Stimulated activated CD4-positive, alpha-beta T cell treated with anti-CD3 and anti-CD28 coated beads, Interleukin-2, amount 100 ng/mL, for 4 hours (primary cell): ENCODE data around the gene CADPS.

Source experiments
- DNase-seq: peaks from one replicate; pipeline ENCODE4 v3.0.0-alpha.2; 2020; ENCODE audit warnings: low read depth

The CADPS gene

DNA sequence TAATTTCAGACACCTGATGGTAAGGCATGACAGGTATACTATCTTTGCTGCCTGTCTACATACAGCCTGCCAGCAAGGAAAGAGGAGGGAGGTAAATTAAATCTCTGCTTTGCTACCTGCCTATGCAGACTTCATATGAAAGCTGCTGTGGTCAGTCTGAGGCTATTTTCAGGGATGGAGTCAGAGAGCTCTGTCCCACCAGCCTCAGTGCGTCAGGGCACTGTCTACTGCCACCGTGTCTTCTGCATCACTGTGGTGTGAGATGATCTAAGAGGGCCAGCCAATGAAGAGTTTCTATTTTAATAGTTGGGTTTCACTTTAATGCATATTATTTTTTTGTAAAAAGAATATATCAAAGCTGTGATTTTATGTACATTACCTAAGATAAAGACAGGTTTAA, 125.6 kb downstream of the CADPS start:
- DNase-seq: no peak

DNA sequence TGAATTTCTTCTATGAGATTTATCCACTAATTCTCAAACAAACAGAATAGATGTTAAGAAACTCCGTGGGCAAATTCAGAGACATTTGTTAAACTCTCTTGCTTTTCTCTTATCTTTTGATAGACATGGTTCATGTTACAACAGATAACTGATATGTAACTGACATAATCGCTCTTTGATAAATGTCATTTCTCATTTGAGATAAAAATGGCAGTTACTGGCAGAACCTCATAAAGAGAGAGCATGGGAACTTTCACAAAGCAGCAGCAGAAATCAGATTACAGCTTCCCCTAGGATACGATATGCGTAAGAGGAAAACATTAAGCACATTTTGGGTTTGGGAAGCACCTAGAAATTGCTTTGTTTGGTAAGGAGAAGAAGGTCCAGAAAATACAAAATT, 126.1 kb downstream of the CADPS start:
- DNase-seq: no peak

DNA sequence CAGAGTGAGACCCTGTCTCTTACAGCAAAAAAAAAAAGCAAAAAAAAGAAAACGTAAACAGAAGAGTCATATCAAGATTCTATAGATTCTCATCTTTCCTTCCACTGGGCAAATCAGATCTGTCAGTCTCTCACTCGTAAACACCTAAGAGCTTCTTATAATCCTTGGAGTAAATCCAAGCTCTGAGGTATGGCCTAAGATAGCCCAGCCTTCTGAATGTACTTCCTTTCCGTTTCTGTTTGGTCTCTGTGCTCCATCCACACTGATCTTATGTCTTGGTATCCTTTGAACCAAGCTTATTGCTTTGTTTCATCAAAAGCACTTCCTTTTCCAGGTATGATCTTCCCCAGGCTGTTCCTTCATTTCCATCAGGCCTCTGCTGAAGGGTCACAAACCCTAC, 137.8 kb downstream of the CADPS start:
- no peak for DNase-seq

DNA sequence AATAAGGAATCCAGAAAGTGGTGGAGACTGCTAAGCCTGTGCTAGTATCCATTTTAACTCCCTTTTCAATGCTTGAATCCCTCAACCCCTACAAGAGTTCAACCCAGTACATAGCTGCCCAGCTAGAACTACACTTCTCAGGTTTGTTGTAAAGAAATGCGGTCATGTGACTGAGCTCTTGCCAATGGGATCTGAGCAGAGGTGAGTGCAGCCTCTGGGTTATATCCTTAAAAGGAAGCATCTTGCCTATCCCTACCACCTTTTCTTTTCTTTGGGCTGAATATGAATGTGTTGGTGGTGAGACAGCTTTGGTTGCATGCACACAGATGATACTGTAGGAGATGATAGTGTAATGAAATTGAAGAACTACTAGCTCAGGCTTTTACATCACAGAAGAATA, 139.7 kb downstream of the CADPS start:
- DNase-seq: no peak

DNA sequence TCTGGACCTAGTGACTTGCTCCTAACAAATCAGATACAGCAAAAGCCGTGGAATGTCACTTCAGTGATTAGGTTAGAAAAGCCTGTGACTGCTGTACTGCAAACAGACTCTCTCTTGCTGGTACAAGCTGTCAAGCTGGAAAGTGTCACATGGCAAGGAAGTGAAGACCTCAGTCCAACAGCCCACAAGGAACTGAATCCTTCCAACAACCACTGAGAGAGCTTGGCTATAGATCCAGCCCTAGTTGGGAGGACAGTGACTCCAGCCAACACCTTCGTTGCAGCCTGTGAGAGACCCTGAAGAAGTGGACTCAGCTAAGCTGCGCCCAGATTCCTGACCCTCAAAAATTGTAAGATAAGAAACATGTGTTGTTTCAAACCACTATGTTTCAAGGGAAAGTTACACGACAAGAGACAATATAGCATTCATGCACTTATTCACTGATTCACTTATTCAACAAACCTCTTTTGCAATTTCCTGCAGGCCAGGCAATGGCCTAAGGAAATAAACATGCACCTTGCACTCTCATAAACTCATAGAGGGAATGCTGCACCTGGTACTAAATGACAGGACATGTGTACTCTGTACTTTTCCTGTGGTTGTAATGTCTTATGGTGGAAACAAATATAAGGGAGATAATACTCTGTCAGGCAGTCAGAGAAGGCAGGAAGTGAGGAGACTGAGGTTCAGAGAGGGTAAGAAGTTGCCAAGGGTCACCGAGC, 142.9 kb downstream of the CADPS start:
- DNase-seq: no peak

DNA sequence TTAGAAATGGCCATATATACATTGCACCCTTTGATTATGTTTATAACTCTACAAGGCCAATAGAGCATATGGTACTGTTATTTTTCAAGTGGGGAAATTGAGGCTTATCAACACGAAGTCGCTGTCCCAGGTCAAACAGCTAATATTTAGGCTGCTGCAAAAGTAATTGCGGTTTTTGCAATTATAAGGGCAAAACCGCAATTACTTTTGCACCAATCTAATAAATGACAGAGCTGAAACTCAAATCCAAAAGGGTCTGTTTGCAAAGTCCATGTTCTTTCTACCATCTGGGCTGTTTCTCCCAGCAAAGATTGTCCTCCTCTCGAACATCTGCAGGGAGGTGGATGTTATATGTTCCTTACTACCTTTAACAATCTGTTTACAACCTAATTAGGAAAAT, 147.2 kb downstream of the CADPS start:
- DNase-seq: no peak

DNA sequence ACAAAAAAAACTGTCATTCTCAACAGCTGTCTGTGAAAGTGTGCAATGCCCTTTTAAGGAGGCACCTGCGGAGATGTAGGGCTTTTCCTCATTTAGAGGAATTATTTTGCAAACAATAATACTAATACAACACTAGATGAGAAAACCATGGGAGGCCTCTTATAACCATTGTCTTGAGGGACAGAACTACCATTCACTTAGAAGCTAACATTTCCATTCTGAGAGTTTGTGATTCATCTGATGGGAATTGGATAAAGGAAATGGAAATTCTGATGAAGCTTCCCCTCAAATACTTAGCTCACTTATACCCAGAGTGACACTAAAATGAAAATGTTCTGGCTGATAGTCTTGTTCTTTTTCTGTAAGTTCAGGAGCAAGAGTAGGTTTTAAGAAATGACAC, 147.7 kb downstream of the CADPS start:
- DNase-seq: no peak

DNA sequence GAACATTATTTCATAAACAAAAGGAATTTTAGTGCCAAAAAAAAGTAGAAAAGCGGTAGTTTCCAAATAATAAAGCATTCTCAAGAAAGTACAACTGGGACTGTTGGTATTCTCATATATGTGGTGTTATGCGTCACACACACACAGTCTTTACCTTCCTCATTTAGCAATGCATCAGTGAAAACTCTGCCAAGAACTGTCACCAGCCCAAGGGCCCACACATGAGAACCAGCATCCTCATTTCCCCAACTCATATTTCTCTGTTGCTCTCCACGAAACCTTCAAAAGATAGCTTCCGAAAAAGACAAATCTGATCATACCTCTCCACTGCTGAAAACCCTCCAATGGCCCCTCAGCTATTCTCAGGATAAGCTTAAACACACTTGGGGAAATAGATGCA, 150.7 kb downstream of the CADPS start:
- DNase-seq: no peak

DNA sequence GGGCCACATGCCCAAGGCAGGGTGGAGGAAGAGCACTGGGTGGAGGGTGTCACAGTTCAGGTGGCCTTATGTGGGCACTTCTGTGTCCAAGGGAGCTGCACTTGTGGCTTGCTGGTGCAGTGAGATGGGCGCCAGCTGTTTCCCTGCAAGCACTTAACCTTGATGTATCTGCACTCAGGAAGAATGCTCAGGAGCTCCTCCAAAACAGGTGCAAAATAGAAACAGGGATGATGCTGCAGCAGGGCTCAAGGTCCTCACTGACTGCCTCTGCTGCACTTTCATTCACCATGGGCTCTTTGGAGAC, 151.3 kb downstream of the CADPS start:
- no peak for DNase-seq

DNA sequence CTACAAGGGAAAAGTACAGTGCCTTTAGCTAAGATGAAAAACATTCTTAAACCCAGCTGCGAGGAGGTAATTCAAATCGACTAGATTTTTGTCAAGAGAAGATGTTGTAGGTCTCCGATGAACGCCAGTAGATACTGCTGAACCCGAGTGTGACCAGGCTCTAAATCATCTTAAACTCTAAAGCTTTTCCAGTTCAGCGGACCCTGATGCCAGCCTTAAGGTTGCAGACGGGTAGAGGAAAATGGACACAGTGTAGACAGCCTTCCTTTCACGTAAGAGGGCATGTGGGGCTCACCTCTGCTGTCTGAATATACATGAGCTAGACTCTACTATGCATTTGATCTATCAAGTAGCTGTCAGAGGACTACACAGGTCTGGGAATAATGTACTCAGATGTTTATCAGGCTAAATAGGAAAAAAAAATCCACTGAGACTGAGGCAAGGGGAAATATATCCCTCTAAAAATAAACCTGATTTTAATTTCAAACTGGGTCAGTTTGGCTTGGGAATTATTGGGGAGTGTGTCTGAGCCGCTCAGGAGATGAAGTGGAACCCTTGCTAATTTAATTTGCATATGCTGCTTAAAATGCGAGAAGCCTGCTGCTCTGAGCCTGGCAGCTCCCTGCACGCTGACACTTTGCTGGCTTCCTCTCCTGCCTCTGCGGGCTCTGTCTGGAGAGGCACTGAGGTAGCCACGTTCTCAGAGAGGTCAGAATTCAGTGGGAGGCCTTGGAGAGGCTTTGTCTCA, 151.9 kb downstream of the CADPS start:
- no peak for DNase-seq

DNA sequence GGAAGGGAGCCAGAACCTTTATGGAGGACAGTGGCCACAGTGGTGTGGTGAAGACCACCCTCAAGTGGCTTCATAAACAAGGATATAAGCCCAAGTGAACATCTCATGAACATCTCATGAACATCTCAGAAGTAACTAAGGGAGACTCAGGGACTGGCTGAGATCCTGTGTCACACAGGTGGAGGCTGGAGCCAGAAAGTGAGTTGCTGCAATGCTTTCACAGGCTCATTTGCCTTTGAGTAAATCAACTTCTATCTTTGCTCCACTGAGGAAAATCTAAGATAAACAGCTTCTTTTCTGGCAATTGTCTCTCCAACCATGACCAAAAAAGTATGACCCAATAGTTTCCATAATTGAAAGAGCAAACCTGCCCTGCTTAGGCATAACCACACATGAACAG, 152.9 kb downstream of the CADPS start:
- DNase-seq: no peak

DNA sequence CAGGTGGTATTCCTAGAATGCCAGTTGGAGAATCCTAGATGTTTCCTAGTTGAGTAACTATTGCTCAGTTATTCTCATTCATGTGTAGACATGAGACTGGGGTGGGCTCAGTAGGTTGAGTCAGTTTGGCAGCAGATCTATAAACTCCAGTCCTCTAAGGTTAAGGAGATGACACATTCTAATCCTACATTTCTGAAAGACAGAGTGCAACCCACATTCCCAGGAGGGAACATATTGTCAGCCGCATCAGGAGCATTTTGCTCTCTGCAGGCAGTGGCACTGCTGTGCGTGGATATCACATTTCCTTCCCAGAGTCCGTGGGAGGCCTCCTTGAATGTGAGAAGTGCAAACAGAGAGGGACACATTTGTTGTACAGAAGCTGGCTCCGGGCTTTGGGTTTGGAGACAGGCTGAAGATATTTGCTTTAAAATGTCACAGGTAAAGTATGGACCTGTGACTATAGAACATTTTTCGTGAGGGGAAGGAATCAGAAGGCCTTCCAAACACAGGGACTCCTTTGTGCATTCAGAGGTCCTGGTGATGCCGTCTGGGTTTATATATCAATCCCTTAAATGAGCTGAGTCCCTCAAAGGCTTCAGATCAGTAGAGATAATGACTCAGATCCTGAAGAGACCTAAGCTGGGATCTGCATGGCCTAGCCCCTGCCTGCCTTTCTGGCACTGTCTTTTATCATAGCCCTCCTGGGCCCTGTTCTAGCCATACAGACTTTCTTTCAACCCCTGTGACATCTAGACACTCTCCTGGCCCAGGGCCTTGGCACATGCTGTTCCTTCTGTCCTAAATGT, 156.5 kb downstream of the CADPS start:
- DNase-seq: no peak

DNA sequence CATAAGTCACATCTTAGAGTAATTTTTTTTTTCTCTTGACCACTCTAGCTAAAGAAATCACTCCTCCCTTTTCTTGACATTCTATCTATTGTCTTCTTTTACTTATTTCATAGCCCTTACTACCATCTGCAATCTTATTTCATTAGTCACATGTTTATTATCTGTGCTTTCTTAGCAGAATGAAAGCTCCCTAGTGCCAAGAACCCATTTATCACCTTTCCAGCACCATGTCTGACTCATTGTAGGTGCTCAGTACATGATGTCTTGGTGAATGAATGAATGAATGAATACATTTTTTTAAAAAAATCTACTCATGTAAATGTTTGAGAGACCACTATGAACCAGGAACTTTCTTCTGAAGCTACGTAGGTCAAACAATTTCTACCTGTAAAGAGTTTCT, 157.2 kb downstream of the CADPS start:
- DNase-seq: no peak

DNA sequence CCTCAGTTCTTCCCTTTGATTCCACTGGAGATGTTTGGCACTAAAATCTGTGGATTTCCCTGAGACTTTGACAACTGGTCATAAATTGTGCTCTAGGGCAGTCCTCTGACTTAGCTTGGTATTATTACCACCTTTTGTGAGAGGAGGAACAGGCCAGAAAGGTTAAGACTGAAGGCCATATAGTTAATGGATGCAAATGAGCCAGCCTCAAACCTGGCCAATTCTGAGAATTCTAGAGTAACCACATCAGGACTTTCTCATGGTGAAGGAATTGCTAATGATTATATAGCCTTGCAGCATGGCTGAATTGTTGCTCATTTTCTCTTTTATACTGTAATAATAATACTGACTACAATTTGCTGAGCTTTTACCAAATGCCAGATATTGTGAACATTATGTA, 162.5 kb downstream of the CADPS start:
- no peak for DNase-seq

DNA sequence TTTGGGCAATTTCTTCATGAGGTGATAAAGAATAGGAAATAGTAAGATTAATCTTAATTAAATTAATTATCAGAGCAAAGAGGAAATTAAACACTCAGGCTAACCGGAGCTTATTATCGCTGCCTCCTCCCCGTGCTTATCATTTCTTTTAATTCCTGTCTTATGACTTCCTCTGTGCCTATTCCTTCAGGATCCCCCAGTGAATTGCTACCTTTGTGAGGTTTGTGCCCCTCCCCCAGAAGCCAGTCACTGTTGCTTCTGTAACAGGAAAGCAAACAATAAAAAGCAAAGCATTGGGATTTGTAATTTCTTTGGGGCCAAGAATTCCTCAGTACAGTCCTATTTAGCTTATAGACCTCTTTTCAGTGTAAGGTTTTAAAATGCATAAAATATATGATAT, 164.5 kb downstream of the CADPS start:
- DNase-seq: no peak

DNA sequence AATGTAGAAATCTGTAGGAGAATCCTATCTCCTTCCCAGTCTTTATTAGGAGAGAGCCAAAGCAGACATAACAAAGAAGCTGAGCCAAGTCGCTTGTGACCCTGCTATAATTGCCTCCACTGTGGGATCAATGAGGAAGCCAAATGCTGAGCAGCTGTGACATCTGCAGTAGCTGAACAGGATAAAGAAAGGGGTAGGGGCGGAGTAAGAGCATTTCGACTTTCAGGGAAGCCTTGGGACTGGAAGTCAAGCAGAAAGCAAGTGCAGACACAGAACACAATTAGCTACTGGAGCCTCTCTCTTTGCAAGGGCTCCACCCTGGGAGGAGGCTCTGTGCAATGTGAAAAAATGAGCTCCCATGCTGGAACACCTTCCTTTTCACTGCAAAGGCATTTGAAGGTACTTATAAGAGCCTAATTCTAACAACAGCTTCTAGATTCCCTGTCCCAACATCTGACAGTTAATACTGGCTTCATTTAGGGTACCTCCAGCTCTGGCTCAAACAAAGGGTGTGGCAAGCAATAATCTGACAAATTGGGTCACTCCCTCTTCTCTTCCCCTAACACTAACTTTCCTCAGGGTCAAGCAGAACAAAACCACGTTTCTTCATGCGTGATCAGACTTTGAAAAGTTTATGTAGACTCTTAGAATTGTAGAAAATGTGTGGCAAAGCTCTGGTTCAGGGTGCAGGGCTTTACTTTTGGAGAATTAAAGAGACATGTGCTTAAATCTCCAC, 166.4 kb downstream of the CADPS start:
- no peak for DNase-seq

DNA sequence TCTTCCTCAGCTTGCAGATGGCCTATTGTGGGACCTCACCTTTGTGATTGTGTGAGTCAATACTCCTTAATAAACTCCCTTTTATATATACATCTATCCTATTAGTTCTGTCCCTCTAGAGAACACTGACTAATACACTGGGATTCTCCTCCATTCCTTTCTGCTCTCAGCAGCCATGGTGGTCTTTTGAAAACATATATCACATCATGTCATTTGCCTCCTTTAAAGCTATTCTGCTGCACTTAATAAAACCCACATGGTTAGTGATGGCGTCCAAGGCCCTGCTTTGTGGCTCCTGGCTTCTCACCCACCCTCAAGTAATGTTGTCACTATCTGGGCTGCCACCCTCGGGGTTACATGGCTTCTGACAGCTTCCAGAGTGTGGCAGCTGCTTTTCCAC, 169.5 kb downstream of the CADPS start:
- DNase-seq: no peak

DNA sequence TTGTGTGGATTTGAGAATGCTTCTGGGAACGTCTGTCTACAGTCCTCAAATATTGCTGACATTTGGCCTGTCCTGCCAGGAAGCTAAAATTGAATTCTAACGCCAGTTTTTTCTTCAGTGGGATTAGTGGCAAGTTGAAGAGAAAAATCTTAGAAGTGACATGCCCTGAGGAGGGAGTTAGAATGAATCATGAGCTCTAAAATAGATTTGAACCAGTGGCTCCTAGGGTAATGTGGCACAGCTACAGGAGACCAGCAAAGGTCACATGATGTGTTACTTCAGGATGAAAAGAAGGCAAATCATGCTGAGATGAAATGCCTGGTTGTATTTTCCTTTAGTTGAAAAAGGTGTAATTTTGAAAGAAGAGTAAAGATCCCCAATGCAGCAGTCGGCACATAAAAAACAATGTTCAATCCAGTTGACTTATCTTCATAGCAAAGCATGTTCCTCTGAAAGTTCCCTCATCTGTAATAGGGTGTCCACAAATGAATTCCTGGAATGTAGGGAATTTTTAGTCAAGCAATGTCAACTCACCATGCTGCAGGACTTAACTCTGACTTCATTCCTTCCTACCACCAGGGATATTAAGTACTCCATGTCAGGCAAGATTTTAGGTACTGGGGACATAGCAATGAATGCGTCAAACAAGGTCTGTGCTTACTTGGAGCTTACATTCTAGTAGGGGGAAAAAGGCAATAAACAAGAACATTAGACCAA, 171.6 kb downstream of the CADPS start:
- no peak for DNase-seq

DNA sequence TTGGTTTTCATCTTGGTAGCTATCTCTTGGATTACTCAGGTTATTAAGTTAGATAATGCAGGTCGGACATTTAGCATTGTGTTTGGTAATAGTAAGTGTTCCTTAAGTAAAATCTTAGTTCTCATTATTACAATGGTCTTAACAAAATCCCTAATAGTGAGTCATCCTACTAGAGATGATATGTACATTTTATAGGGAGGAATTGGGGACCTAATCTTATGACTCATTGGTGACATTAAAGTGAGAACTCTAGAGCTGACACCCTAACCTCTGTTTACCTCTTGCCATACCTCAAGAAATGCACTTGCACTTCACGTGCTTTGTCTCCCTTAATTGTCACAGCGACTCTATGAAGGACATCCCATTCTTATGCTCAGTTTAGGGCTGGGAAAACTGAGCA, 174.9 kb downstream of the CADPS start:
- no peak for DNase-seq

DNA sequence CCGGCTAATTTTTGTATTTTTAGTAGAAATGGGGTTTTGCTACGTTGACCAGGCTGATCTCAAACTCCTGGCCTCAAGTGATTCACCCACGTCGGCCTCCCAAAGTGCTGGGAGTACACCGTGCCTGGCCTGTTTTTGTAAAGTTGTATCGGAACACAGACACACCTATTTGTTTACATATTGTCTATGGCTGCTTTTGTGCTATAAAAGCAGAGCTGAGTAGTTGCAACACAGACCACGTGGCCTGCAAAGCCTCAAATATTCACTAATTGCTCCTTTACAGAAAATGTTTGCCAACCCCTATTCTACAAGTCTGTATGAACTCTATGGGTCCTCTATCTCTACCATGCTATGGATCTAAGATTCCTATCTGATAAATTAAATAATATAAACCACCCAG, 175.5 kb downstream of the CADPS start:
- no peak for DNase-seq

DNA sequence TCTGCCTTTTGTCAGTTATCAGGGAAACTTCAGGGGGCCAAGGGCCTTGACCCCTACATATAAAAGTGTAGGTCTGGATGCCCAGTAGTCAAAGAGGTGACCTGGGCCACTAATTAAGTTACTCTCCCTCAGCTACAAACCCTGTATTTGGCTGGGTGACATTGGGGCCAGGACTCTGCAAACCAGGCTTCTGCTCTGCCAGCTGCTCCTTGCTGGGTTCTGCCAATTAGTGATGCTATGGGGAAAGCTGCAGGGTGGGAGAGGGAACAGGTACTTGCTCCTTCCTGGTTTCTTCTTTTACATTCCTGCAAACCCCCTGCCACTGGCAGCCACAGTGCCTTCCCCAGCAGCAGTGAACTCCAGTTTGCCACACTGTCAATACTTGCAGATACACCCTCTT, 179.2 kb downstream of the CADPS start:
- no peak for DNase-seq

DNA sequence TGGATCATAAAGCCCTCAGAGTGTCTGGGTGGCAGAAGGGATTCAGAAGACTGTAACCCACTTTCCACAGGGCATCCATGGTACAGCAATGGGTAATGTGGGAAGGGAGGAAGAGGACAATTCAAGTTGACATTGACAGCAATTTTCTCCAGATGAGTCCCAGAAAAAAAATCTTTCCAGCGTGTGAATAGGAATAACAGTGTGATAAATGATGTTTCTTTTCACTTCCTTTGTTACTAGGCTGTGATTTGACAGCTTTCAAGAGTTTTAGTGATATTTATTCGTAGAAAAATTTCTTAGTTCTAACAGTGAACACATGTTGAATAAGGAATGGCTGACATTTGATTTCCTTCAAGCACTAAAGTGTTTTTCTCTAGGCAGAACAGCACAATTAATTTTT, 186.4 kb downstream of the CADPS start:
- DNase-seq: no peak
